G401.6 (cell line): ENCODE data around the gene LRRC46.

ENCODE experiments used
- FAIRE-seq: peaks from 2 replicates; lab custom pipeline; 2012; peaks lifted over from hg19 to GRCh38; lab: Jason Lieb, UNC

LRRC46 gene

GRCh38 chr17:47877368-47878034, 46.0 kb downstream of the LRRC46 start:
- no peak for FAIRE-seq

- no peak for FAIRE-seq
These were observed 46.9 kb downstream of the LRRC46 start for GRCh38 chr17:47878203-47879027.

GRCh38 chr17:47879028-47879585, 47.6 kb downstream of the LRRC46 start:
- FAIRE-seq = no peak

- no peak for FAIRE-seq
These were observed 48.4 kb downstream of the LRRC46 start for GRCh38 chr17:47879776-47880454.

- FAIRE-seq = no peak
These were observed 50.8 kb downstream of the LRRC46 start for GRCh38 chr17:47882247-47882646.

GRCh38 chr17:47882695-47883588, 51.5 kb downstream of the LRRC46 start:
- no peak for FAIRE-seq

GRCh38 chr17:47883589-47884426, 52.3 kb downstream of the LRRC46 start:
- no peak for FAIRE-seq

- FAIRE-seq = no peak
These were observed 52.9 kb downstream of the LRRC46 start for GRCh38 chr17:47884427-47884740.

GRCh38 chr17:47884905-47885730, 53.6 kb downstream of the LRRC46 start:
- FAIRE-seq = no peak
